Gastroesophageal sphincter (tissue), 2 donors: ENCODE data around the gene MYO9B.

ENCODE experiments used
- EP300 ChIP-seq: sonication (generic); formaldehyde crosslinking; IDR thresholded peaks from one replicate; pipeline ENCODE4 v1.6.1; 2017; ENCODE audit warnings: antibody characterized with exemption, mild to moderate bottlenecking
- POLR2A ChIP-seq, 2 donors: fragments of 450-650 bp; IDR thresholded peaks; one replicate each; pipeline ENCODE4 v1.6.1; 2017; ENCODE audit warnings: antibody characterized with exemption in 2 of 2, mild to moderate bottlenecking in 2 of 2, moderate library complexity in 1 of 2
- POLR2AphosphoS5 ChIP-seq: sonication (generic); formaldehyde crosslinking; IDR thresholded peaks from one replicate; pipeline ENCODE4 v1.6.1; 2017; ENCODE audit warnings: antibody characterized with exemption

- no peak for TF ChIP-seq POLR2A (IDR thresholded peaks at IDR 0.05)
- no peak for TF ChIP-seq EP300
- no peak for TF ChIP-seq POLR2AphosphoS5
Observed at GRCh38 chr19:17210296-17210695, 134.7 kb downstream of the MYO9B start.
